RWPE2 (cell line): ENCODE results near the gene TBX21.

ENCODE experiments used
- ATAC-seq: fragments of 200-7000 bp; cut with Tn5 transposase; 3 replicates; pipeline ENCODE4 v1.9.1; 2021; ENCODE audit warnings: low read depth
- DNase-seq: peaks from one replicate; pipeline ENCODE4 v3.0.0-alpha.2; 2020; ENCODE audit warnings: low spot score
- H3K27ac ChIP-seq: fragments of 450-650 bp; 2 replicates; pipeline ENCODE4 v1.5.1; 2017; ENCODE audit warnings: mild to moderate bottlenecking; ENCODE audit not compliant: poor library complexity, severe bottlenecking
- H3K27me3 ChIP-seq: fragments of 250-450 bp; sonication (Bioruptor Pico); 2 replicates; pipeline ENCODE4 v1.5.1; 2021; ENCODE audit warnings: mild to moderate bottlenecking, moderate library complexity; ENCODE audit not compliant: insufficient read depth, poor library complexity, severe bottlenecking
- H3K36me3 ChIP-seq: fragments of 250-450 bp; sonication (Bioruptor Pico); 2 replicates; pipeline ENCODE4 v1.5.1; 2020; ENCODE audit warnings: low read depth, mild to moderate bottlenecking, moderate library complexity
- H3K4me1 ChIP-seq: fragments of 250-450 bp; sonication (Bioruptor Pico); 2 replicates; pipeline ENCODE4 v1.5.1; 2021; ENCODE audit warnings: mild to moderate bottlenecking, moderate library complexity; ENCODE audit not compliant: insufficient read depth, poor library complexity, severe bottlenecking
- H3K4me3 ChIP-seq: fragments of 250-450 bp; sonication (Bioruptor Pico); 2 replicates; pipeline ENCODE4 v1.5.1; 2021; ENCODE audit warnings: mild to moderate bottlenecking, moderate library complexity; ENCODE audit not compliant: severe bottlenecking
- H3K9me3 ChIP-seq: fragments of 250-450 bp; sonication (Bioruptor Pico); 2 replicates; pipeline ENCODE4 v1.5.1; 2021; ENCODE audit warnings: mild to moderate bottlenecking, moderate library complexity; ENCODE audit not compliant: severe bottlenecking
- TF ChIP-seq, protein P1 (sequence below): fragments of 450-650 bp; IDR thresholded peaks from one replicate; pipeline ENCODE4 v1.5.1; 2017; ENCODE audit warnings: mild to moderate bottlenecking, moderate library complexity; ENCODE audit not compliant: poor library complexity, severe bottlenecking

Gene TBX21

GRCh38 chr17:47713980-47714700 lies 18.9 kb upstream of the TBX21 start:
- TF ChIP-seq, protein P1, sequence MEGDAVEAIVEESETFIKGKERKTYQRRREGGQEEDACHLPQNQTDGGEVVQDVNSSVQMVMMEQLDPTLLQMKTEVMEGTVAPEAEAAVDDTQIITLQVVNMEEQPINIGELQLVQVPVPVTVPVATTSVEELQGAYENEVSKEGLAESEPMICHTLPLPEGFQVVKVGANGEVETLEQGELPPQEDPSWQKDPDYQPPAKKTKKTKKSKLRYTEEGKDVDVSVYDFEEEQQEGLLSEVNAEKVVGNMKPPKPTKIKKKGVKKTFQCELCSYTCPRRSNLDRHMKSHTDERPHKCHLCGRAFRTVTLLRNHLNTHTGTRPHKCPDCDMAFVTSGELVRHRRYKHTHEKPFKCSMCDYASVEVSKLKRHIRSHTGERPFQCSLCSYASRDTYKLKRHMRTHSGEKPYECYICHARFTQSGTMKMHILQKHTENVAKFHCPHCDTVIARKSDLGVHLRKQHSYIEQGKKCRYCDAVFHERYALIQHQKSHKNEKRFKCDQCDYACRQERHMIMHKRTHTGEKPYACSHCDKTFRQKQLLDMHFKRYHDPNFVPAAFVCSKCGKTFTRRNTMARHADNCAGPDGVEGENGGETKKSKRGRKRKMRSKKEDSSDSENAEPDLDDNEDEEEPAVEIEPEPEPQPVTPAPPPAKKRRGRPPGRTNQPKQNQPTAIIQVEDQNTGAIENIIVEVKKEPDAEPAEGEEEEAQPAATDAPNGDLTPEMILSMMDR = no peak
- no peak overlapping the region for H3K27ac ChIP-seq
- no peaks in the 10 kb centered on the region for H3K9me3 ChIP-seq
- peaks cover 11% of the 10 kb centered on the region for H3K27me3 ChIP-seq
- no peak for ATAC-seq
- peaks cover 3% of the 10 kb centered on the region for H3K4me1 ChIP-seq
- H3K36me3 ChIP-seq = no peaks in the 10 kb centered on the region
- no peak for DNase-seq
- H3K4me3 ChIP-seq = no peak overlapping the region

DNA sequence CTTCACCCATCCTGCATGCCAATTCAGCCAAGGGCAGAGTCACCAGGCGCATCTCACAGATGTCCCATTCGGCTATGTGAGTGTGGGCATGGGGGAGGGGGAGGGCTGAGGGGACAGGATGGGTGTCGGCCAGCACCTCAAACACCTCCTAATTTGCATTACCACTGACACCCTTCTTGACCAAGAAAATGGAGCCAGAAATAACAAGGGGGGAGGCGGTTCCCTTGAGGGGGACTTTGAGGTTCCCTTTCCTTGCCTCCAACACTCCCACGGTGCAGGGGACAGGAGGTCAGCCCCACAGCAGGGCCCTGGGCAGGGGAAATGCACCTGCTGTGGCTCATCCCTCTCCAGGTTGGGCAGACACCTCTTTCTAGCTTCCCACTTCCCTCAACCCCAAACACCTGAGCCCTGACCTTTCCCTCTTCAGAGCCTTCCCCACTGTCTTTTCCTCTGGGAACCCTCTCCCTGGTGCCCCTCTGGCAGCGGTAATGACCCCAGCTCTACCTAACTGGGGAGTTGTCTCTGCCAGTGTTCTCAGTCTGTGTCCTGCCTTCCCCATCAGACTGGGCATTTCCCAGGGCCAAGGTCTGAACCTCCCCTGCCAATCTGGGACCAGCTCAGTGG lies 18.2 kb upstream of the TBX21 start:
- no peak for DNase-seq

DNA sequence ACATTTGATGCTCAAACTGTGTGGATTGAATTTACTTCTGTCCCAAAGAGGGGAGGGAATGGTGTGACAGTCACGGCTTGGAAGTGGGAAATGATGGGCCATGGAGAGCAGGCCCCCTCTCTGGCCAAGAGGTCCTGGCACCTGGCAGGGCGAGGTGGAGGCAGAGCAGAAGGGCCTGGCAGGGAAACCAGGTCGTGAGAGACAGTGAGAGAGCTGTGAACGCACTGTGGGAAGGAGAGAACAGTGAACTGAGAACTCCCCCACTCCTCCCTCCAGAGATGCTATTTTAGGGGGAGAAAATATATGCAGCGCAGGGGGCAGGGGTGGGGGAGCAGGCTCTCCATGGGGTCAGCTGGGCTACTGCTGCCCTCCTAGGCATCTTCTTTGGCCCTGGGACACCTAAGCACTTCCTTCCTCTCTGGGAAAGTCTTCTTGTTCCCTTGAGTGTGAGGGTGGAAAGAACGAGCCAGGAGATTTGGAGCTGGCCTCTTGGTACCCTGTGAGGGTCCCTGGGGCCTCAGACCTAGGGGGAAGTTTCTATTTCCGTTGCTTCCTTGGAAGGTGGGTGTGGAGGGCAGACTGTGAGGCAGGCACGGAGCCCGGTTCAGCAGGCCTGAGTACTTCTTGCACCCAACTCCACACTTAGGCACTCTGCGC lies 17.2 kb upstream of the TBX21 start:
- ATAC-seq = no peak
- Histone ChIP-seq H3K9me3 (no peaks in the 10 kb centered on the region), H3K36me3 (no peaks in the 10 kb centered on the region), H3K4me1 (peaks cover 9% of the 10 kb centered on the region), H3K27ac (no peak overlapping the region), H3K4me3 (no peak overlapping the region), H3K27me3 (peaks cover 11% of the 10 kb centered on the region)
- no peak for DNase-seq
- TF ChIP-seq, protein P1 = no peak

More for the DNA sequence above, 18.2 kb upstream of the TBX21 start:
- TF ChIP-seq, protein P1 = no peak
- peaks cover 11% of the 10 kb centered on the region for H3K27me3 ChIP-seq
- no peaks in the 10 kb centered on the region for H3K9me3 ChIP-seq
- peaks cover 9% of the 10 kb centered on the region for H3K4me1 ChIP-seq
- no peak overlapping the region for H3K4me3 ChIP-seq
- H3K36me3 ChIP-seq = no peaks in the 10 kb centered on the region
- H3K27ac ChIP-seq = no peak overlapping the region
- ATAC-seq = no peak

- Histone ChIP-seq H3K27me3 (peaks cover 11% of the 10 kb centered on the region), H3K4me1 (peaks cover 9% of the 10 kb centered on the region)
These were observed 16.7 kb upstream of the TBX21 start for GRCh38 chr17:47716375-47716774.

More at GRCh38 chr17:47716375-47716774, 16.7 kb upstream of the TBX21 start:
- ATAC-seq (no peak), DNase-seq (no peak)
- Histone ChIP-seq H3K27ac (no peak overlapping the region), H3K4me3 (no peak overlapping the region), H3K9me3 (no peaks in the 10 kb centered on the region), H3K36me3 (no peaks in the 10 kb centered on the region)
- TF ChIP-seq, protein P1 = no peak
